ENCODE data around the gene C1orf174.

DNA sequence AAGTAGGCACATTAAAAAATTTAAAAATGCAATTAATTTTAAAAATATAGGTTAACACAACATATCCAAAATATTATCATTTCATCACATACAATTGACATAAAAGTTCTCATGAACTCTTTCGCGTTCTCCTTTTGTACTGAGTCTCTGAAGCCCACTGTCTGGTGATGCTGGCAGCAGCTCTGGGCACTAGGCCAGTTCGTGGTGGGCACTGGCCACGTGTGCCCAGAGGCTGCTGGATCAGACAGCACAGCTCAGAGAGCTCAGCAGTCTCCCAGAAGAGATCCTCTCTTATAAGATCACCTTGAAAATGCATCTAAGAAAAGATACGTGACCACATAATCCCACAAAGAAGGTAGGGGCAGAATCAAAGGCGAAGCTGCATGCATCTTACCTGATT is 53.0 kb downstream of the C1orf174 start:
- TF ChIP-seq EZH2phosphoT487 (IDR thresholded peaks at IDR 0.05; ENCODE audit: low read depth, severe bottlenecking, unreplicated experiment): no peak
- TF ChIP-seq, protein P1, sequence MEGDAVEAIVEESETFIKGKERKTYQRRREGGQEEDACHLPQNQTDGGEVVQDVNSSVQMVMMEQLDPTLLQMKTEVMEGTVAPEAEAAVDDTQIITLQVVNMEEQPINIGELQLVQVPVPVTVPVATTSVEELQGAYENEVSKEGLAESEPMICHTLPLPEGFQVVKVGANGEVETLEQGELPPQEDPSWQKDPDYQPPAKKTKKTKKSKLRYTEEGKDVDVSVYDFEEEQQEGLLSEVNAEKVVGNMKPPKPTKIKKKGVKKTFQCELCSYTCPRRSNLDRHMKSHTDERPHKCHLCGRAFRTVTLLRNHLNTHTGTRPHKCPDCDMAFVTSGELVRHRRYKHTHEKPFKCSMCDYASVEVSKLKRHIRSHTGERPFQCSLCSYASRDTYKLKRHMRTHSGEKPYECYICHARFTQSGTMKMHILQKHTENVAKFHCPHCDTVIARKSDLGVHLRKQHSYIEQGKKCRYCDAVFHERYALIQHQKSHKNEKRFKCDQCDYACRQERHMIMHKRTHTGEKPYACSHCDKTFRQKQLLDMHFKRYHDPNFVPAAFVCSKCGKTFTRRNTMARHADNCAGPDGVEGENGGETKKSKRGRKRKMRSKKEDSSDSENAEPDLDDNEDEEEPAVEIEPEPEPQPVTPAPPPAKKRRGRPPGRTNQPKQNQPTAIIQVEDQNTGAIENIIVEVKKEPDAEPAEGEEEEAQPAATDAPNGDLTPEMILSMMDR (IDR thresholded peaks at IDR 0.05; ENCODE audit: poor library complexity): no peak

Measured in hepatocyte (in vitro differentiated cells).